ENCODE measurements around the gene TCF12. TPM values are rescaled to one million over a fixed set of nuclear protein-coding genes. Genes with fewer than 3 reads are reported as not detected.
A peak's percentile ranks its signal among the peaks of the same experiment; 100 is the strongest.

The TCF12 gene
- total RNA-seq, 2 donors from 2014 or later, result 91.8 to 107 TPM

- Histone ChIP-seq H3K4me1 (ENCODE audit: control insufficient read depth in 1 of 2, low read depth in 2 of 2) (peaks cover 18 to 29% of the 10 kb centered on the region in 2 donors), H3K4me3 (no peak overlapping the region), H3K9me3 (no peaks in the 10 kb centered on the region), H3K27me3 (replicated peaks; ENCODE audit: insufficient read depth) (no peaks in the 10 kb centered on the region), H3K27ac (no peak overlapping the region), H3K36me3 (no peaks in the 10 kb centered on the region)
- DNase-seq (ENCODE audit: low spot score) (no peak), ATAC-seq (ENCODE audit: insufficient number of reproducible peaks, low FRiP score, low read depth) (no peak)
- no peak for TF ChIP-seq CTCF (IDR thresholded peaks at IDR 0.05)
These were observed 60.6 kb downstream of the TCF12 start for GRCh38 chr15:56978898-56979662.

GRCh38 chr15:56980473-56980872, 62.0 kb downstream of the TCF12 start:
- H3K4me1 ChIP-seq (ENCODE audit: control insufficient read depth in 1 of 2, low read depth in 2 of 2), result peaks cover 29 to 42% of the 10 kb centered on the region in 2 donors
- TF ChIP-seq CTCF (IDR thresholded peaks at IDR 0.05), result no peak
- no peak overlapping the region for H3K27ac ChIP-seq
- ATAC-seq (ENCODE audit: insufficient number of reproducible peaks, low FRiP score, low read depth), result no peak
- DNase-seq (ENCODE audit: low spot score), result no peak
- no peaks in the 10 kb centered on the region for H3K9me3 ChIP-seq
- no peak overlapping the region for H3K4me3 ChIP-seq
- H3K27me3 ChIP-seq (replicated peaks; ENCODE audit: insufficient read depth), result no peaks in the 10 kb centered on the region
- H3K36me3 ChIP-seq, result no peaks in the 10 kb centered on the region

DNA sequence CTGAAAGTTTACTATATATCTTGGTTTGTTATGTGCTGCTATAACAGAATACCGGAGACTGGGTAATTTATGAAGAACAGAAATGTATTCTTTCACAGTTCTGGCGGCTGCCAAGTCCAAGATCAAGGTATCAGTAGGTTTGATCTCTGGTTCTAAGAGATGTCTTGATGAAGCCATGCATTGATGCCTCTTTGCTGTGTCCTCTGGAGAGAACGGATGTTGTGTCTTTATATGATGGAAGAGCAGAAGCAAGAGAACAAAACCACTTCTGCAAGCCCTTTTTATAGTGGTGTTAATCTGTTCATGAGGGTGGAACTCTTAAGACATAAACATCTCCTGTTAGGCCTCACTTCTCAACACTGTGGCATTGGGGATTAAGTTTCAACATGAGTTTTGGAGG, 62.7 kb downstream of the TCF12 start:
- no peaks in the 10 kb centered on the region for H3K9me3 ChIP-seq
- no peak for TF ChIP-seq CTCF (IDR thresholded peaks at IDR 0.05)
- no peaks in the 10 kb centered on the region for H3K27me3 ChIP-seq (replicated peaks; ENCODE audit: insufficient read depth)
- no peak for ATAC-seq (ENCODE audit: insufficient number of reproducible peaks, low FRiP score, low read depth)
- DNase-seq (ENCODE audit: low spot score), result no peak
- peaks cover 36 to 49% of the 10 kb centered on the region in 2 donors for H3K4me1 ChIP-seq (ENCODE audit: control insufficient read depth in 1 of 2, low read depth in 2 of 2)
- H3K27ac ChIP-seq, result no peak overlapping the region
- H3K36me3 ChIP-seq, result no peaks in the 10 kb centered on the region
- no peak overlapping the region for H3K4me3 ChIP-seq

GRCh38 chr15:56982987-56983386, 64.5 kb downstream of the TCF12 start:
- no peak overlapping the region for H3K4me3 ChIP-seq
- no peak for TF ChIP-seq CTCF (IDR thresholded peaks at IDR 0.05)
- no peak overlapping the region for H3K27ac ChIP-seq
- ATAC-seq (ENCODE audit: insufficient number of reproducible peaks, low FRiP score, low read depth) (no peak), DNase-seq (ENCODE audit: low spot score) (no peak)
- peaks cover 30 to 44% of the 10 kb centered on the region in 2 donors for H3K4me1 ChIP-seq (ENCODE audit: control insufficient read depth in 1 of 2, low read depth in 2 of 2)
- no peaks in the 10 kb centered on the region for H3K27me3 ChIP-seq (replicated peaks; ENCODE audit: insufficient read depth)
- no peaks in the 10 kb centered on the region for H3K9me3 ChIP-seq
- H3K36me3 ChIP-seq, result no peaks in the 10 kb centered on the region

DNA sequence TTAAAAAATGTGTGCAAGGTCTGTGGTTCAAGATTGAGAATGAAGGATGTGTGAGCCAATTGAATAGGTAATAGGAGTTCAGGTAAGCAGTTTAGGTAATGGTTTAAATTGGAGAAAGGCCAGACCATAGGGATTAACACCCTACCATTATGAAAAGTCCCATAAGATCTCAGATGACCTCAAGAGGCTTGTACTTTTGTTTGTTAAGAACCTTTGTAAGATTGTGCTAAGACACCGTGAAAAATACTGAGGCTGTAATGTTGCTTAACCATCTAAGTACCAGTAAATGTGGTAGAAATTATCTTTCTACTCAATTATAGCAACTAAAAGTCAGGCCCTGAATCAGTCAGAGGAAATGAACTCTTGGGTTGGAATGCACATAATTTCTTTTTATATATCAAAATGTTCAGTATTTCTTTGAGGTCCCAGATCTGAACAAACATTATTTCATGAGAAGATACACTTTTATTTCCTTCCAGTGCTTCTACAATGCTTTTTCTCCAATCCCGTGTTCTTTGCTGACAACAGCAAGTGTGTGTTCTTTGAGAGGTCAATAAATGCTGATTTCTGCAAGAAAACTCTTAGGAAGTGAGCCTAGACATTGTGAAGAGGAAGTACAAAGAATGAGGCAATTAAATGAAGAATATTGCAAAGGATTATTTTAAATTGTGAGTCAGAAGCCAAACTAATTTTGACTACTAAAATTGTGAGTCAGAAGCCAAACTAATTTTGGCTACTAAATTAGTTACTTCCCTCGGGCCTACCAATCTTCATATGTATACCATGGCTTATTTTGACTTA, 66.4 kb downstream of the TCF12 start:
- no peak for TF ChIP-seq CTCF (IDR thresholded peaks at IDR 0.05)
- Histone ChIP-seq H3K27me3 (replicated peaks; ENCODE audit: insufficient read depth) (no peaks in the 10 kb centered on the region), H3K4me3 (no peak overlapping the region), H3K9me3 (no peaks in the 10 kb centered on the region), H3K36me3 (no peaks in the 10 kb centered on the region), H3K27ac (peak overlapping the region in 1 of 2 donors; percentile 19), H3K4me1 (ENCODE audit: control insufficient read depth in 1 of 2, low read depth in 2 of 2) (peaks cover 37 to 41% of the 10 kb centered on the region in 2 donors)
- no peak for DNase-seq (ENCODE audit: low spot score)
- no peak for ATAC-seq (ENCODE audit: insufficient number of reproducible peaks, low FRiP score, low read depth)
